AG20443 (cell line): ENCODE data around the gene ACE.

ENCODE experiments used
- DNase-seq: peaks from one replicate; pipeline ENCODE4 v3.0.0; 2012; ENCODE audit warnings: low spot score, mixed read lengths

The ACE gene

GRCh38 chr17:63474586-63475460 lies 2.0 kb upstream of the ACE start:
- no peak for DNase-seq

- no peak for DNase-seq
Observed at GRCh38 chr17:63475491-63476412, 1.1 kb upstream of the ACE start.

GRCh38 chr17:63476459-63476853 lies 405 bp upstream of the ACE start:
- peak; percentile 53 for DNase-seq

GRCh38 chr17:63477480-63478440 lies 899 bp downstream of the ACE start:
- peak; percentile 39 for DNase-seq

- DNase-seq = peak; percentile 99
Observed at GRCh38 chr17:63478814-63479494, 2.1 kb downstream of the ACE start.

- no peak for DNase-seq
Observed at GRCh38 chr17:63479495-63480184, 2.8 kb downstream of the ACE start.

- DNase-seq = no peak
Observed at GRCh38 chr17:63480192-63480784, 3.4 kb downstream of the ACE start.

- no peak for DNase-seq
Observed at GRCh38 chr17:63480826-63481487, 4.1 kb downstream of the ACE start.

- DNase-seq = no peak
Observed at GRCh38 chr17:63481488-63481870, 4.6 kb downstream of the ACE start.

GRCh38 chr17:63482509-63482908 lies 5.6 kb downstream of the ACE start:
- no peak for DNase-seq

GRCh38 chr17:63483038-63483437 lies 6.2 kb downstream of the ACE start:
- no peak for DNase-seq

GRCh38 chr17:63483655-63484575 lies 7.1 kb downstream of the ACE start:
- no peak for DNase-seq

- DNase-seq = no peak
Observed at GRCh38 chr17:63486317-63487013, 9.6 kb downstream of the ACE start.

GRCh38 chr17:63487014-63487339 lies 10.1 kb downstream of the ACE start:
- no peak for DNase-seq

GRCh38 chr17:63488851-63489250 lies 12.0 kb downstream of the ACE start:
- DNase-seq = no peak

GRCh38 chr17:63489291-63489690 lies 12.4 kb downstream of the ACE start:
- DNase-seq = no peak

GRCh38 chr17:63490329-63490728 lies 13.5 kb downstream of the ACE start:
- no peak for DNase-seq

GRCh38 chr17:63490858-63491400 lies 14.1 kb downstream of the ACE start:
- no peak for DNase-seq
